Smooth muscle cell (in vitro differentiated cells): ENCODE data around the gene SASH1. TPM values are rescaled to one million over a fixed set of nuclear protein-coding genes. Genes with fewer than 3 reads are reported as not detected.

Source experiments
- DNase-seq: peaks from one replicate; lab custom pipeline; 2025; ENCODE audit not compliant: unreplicated experiment; lab: John Stamatoyannopoulos, UW
- H2AFZ ChIP-seq: fragments of 200-600 bp; sonication (generic); 2 replicates; pipeline ENCODE4 v1.6.0; 2016; ENCODE audit warnings: antibody characterized with exemption, low read depth, mild to moderate bottlenecking
- H3F3A ChIP-seq: fragments of 200-600 bp; sonication (generic); 2 replicates; pipeline ENCODE4 v1.6.0; 2017; ENCODE audit warnings: antibody characterized with exemption, low read depth
- H3K27ac ChIP-seq: fragments of 200-600 bp; sonication (generic); 2 replicates; pipeline ENCODE4 v1.5.1; 2016; ENCODE audit warnings: low read depth, mild to moderate bottlenecking
- H3K27me3 ChIP-seq: fragments of 200-600 bp; sonication (generic); 2 replicates; pipeline ENCODE4 v1.6.1; 2016; ENCODE audit warnings: low read depth, mild to moderate bottlenecking
- H3K36me3 ChIP-seq: fragments of 200-600 bp; sonication (generic); 2 replicates; pipeline ENCODE4 v1.5.1; 2016; ENCODE audit warnings: low read depth
- H3K4me1 ChIP-seq: fragments of 200-600 bp; sonication (generic); 2 replicates; pipeline ENCODE4 v1.5.1; 2016; ENCODE audit warnings: low read depth
- H3K4me2 ChIP-seq: fragments of 200-600 bp; sonication (generic); 2 replicates; pipeline ENCODE4 v1.6.0; 2016; ENCODE audit warnings: mild to moderate bottlenecking
- H3K4me3 ChIP-seq: fragments of 200-600 bp; sonication (generic); 2 replicates; pipeline ENCODE4 v1.5.1; 2016; ENCODE audit warnings: mild to moderate bottlenecking
- H3K79me2 ChIP-seq: fragments of 200-600 bp; sonication (generic); 2 replicates; pipeline ENCODE4 v1.6.0; 2016; ENCODE audit warnings: low read depth, mild to moderate bottlenecking
- H3K9ac ChIP-seq: fragments of 200-600 bp; sonication (generic); 2 replicates; pipeline ENCODE4 v1.6.0; 2016; ENCODE audit warnings: low read depth
- H3K9me3 ChIP-seq: fragments of 200-600 bp; sonication (generic); replicated peaks from 2 replicates; pipeline ENCODE4 v1.5.1; 2016; ENCODE audit warnings: low read depth
- H4K20me1 ChIP-seq: fragments of 200-600 bp; sonication (generic); 2 replicates; pipeline ENCODE4 v1.6.0; 2016; ENCODE audit warnings: low read depth
- WGBS: methylation state at CpG from one replicate; pipeline ENCODE4 v1.1.7; 2016; ENCODE audit warnings: low lambda C conversion rate; 5-methylcytosine and 5-hydroxymethylcytosine counted together
- polyA plus RNA-seq: library from polyadenylated mRNA; unstranded; fragments of >200 nt; fragmentation: Nextera tagmentation; extraction: Ambion mirVana; gene quantifications from 2 replicates; pipeline ENCODE4 v1.2.1, GENCODE V29; 2016
- total RNA-seq: library from RNA; depleted of rRNA; stranded (reverse); fragments of >200 nt; gene quantifications from 2 replicates; pipeline ENCODE4 v1.2.3, GENCODE V29; 2014
- TF ChIP-seq, protein P1 (sequence below): fragments of 200-600 bp; sonication (generic); IDR thresholded peaks from 2 replicates; pipeline ENCODE4 v1.5.1; 2017; ENCODE audit warnings: borderline replicate concordance, mild to moderate bottlenecking, antibody characterized with exemption; ENCODE audit not compliant: insufficient read depth, poor library complexity, severe bottlenecking

Gene SASH1
- total and polyA plus RNA-seq, 2 experiments from 2014 or later: 12.7 to 16.2 TPM

- Histone ChIP-seq H3K27ac (peak overlapping the region; percentile 60), H3K36me3 (no peaks in the 10 kb centered on the region), H3K27me3 (no peaks in the 10 kb centered on the region), H2AFZ (no peak overlapping the region), H3K9ac (no peak overlapping the region), H4K20me1 (no peaks in the 10 kb centered on the region), H3K4me2 (peak overlapping the region; percentile 51), H3K79me2 (peaks cover 3% of the 10 kb centered on the region), H3K4me1 (peaks cover 3% of the 10 kb centered on the region), H3K4me3 (no peak overlapping the region), H3K9me3 (no peaks in the 10 kb centered on the region), H3F3A (no peaks in the 10 kb centered on the region)
- TF ChIP-seq, protein P1, sequence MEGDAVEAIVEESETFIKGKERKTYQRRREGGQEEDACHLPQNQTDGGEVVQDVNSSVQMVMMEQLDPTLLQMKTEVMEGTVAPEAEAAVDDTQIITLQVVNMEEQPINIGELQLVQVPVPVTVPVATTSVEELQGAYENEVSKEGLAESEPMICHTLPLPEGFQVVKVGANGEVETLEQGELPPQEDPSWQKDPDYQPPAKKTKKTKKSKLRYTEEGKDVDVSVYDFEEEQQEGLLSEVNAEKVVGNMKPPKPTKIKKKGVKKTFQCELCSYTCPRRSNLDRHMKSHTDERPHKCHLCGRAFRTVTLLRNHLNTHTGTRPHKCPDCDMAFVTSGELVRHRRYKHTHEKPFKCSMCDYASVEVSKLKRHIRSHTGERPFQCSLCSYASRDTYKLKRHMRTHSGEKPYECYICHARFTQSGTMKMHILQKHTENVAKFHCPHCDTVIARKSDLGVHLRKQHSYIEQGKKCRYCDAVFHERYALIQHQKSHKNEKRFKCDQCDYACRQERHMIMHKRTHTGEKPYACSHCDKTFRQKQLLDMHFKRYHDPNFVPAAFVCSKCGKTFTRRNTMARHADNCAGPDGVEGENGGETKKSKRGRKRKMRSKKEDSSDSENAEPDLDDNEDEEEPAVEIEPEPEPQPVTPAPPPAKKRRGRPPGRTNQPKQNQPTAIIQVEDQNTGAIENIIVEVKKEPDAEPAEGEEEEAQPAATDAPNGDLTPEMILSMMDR: no peak
- 20% methylated on average over 6 of the region's 6 CpGs for WGBS
- DNase-seq: no peak
Observed at GRCh38 chr6:148445620-148446019, 103.0 kb downstream of the SASH1 start.

DNA sequence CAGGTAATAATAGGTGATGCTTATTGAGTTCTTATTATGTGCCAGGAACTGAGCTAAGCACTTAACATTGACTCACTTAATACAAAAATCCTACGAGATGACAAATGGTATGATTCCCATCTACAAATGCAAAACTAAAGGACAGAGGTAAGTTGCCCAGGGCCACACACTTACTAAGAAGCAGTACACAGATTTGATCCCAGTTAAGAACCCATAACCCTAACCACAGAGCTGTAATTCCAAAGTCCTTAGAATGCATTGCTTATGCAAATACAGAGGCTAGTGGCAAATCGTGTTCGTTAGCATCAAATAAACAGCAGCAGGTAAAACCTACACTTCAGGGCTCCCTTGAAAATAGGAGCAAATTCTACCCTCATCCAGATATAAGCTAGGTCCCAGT lies 104.0 kb downstream of the SASH1 start:
- no peak overlapping the region for H3K27ac ChIP-seq
- WGBS: 62% methylated on average over 3 of the region's 3 CpGs
- H3K9ac ChIP-seq: no peak overlapping the region
- H2AFZ ChIP-seq: no peak overlapping the region
- peaks cover 3% of the 10 kb centered on the region for H3K4me1 ChIP-seq
- H3K27me3 ChIP-seq: no peaks in the 10 kb centered on the region
- peak overlapping the region; percentile 8 for H3K4me2 ChIP-seq
- DNase-seq: no peak
- H3F3A ChIP-seq: no peaks in the 10 kb centered on the region
- no peaks in the 10 kb centered on the region for H4K20me1 ChIP-seq
- TF ChIP-seq, protein P1: no peak
- no peaks in the 10 kb centered on the region for H3K9me3 ChIP-seq
- peaks cover 3% of the 10 kb centered on the region for H3K79me2 ChIP-seq
- no peak overlapping the region for H3K4me3 ChIP-seq
- no peaks in the 10 kb centered on the region for H3K36me3 ChIP-seq

GRCh38 chr6:148447521-148448230 lies 105.0 kb downstream of the SASH1 start:
- no peaks in the 10 kb centered on the region for H3F3A ChIP-seq
- TF ChIP-seq, protein P1: no peak
- H3K9ac ChIP-seq: no peak overlapping the region
- no peaks in the 10 kb centered on the region for H3K9me3 ChIP-seq
- no peak overlapping the region for H2AFZ ChIP-seq
- WGBS: 90% methylated on average over 12 of the region's 12 CpGs
- H3K27me3 ChIP-seq: no peaks in the 10 kb centered on the region
- no peaks in the 10 kb centered on the region for H4K20me1 ChIP-seq
- H3K79me2 ChIP-seq: no peaks in the 10 kb centered on the region
- DNase-seq: no peak
- H3K4me3 ChIP-seq: no peak overlapping the region
- H3K4me1 ChIP-seq: no peaks in the 10 kb centered on the region
- no peaks in the 10 kb centered on the region for H3K36me3 ChIP-seq
- H3K4me2 ChIP-seq: no peak overlapping the region
- H3K27ac ChIP-seq: no peak overlapping the region
